Activated CD8-positive, alpha-beta memory T cell treated with anti-CD3 and anti-CD28 coated beads, Interleukin-2, amount 50 U/mL, for 48 hours (primary cell): ENCODE results near the gene ITGA8.
"Not testable (repeated sequence)": the region's sequence is repeated elsewhere in the genome, so short reads cannot be mapped to it uniquely, and the experiment has no call there.

ENCODE experiments used
- DNase-seq: peaks from one replicate; pipeline ENCODE4 v3.0.0-alpha.2; 2020

Gene ITGA8

DNA sequence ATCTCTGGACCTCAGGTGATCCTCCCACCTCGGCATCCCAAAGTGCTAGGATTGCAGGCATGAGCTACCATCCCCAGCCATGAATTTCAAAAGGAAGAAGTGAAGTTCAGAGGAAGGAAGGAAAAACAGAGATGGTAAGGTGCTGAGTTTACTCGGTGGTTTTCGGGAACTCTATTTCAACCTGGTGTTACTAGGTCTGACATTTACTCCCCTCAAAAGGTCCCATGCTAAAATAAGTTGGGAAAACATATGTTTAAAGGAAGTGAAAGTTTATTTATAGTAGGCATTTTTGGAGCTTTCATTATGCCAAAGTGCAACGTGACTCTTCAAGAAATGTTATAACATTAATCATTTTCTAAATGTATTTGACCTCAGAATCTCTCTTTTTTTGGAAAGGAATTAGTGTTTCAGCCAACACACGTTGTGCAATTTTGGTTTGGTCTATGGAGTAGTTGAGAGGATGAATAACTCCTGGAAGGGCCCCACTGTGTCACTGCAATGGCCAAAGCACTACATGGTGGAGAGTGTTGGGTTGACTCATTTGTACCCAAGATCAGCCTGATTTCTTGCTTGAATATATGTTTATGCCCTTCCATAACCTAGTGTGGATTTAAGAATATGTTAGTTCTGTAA, 233.9 kb downstream of the ITGA8 start:
- no peak for DNase-seq

- DNase-seq = no peak
These were observed 234.7 kb downstream of the ITGA8 start for GRCh38 chr10:15485027-15485426.

- no peak for DNase-seq
These were observed 235.6 kb downstream of the ITGA8 start for GRCh38 chr10:15484128-15484527.

- DNase-seq = no peak
These were observed 236.3 kb downstream of the ITGA8 start for GRCh38 chr10:15483215-15484075.

DNA sequence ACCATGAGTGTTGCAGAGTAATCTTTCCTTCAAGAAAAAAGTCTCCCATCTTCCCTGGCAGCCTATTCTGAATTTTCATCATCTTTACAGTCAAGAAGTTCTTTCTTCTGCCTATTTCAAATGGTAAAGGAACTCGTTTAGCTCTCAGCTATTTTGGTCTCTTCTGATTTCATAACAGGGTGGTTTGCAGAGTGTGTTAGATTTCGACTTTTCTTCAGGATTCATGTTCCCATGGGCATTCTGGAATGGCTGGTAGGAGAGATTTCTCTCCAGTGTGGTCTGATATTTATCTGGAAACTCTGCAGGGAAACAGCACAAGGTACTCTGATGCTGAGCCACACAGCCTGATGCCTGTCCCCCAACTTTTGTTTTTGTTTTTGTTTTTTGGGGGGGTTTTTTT, 237.6 kb downstream of the ITGA8 start:
- DNase-seq = no peak

- DNase-seq = no peak
These were observed 240.8 kb downstream of the ITGA8 start for GRCh38 chr10:15478950-15479349.

DNA sequence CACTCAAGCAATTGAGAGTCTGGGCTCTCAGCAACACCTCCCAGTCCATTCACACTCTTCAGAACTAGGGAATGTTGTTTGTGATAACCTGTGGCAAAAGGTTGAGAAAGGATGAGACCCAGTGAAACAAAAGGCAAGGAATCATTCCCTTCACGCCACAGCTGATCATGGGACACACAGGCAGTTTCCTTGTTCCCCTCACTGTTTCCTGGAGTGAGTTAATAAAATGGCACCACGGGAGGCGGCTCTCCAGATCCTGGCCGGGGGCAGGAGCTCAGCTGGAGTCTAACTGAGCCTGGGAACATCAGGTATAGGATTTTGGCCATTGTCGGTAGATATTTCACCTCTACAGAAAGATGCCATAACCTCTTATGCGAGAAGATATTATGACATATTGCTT, 241.3 kb downstream of the ITGA8 start:
- no peak for DNase-seq

GRCh38 chr10:15476337-15476736, 243.4 kb downstream of the ITGA8 start:
- no peak for DNase-seq

- DNase-seq = not testable (repeated sequence)
These were observed 244.3 kb downstream of the ITGA8 start for GRCh38 chr10:15475439-15475838.

DNA sequence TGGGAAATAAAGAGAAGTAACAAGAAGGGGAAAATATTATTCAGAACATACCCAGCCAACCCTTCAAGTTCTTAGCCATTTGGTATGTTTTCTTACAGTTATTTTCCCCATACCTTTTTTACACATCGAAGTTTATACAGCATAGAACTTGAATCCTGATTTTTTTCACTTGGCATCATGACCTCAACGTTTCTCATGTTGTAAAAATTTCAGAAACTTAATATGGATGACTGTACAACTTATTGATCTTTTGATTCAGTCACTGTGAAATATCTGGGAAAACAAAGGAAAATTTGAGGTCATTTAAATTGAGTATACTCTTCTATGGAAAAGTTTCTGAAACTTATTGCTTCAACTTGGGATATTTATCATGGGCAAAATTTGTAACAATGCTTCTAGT, 245.1 kb downstream of the ITGA8 start:
- no peak for DNase-seq

DNA sequence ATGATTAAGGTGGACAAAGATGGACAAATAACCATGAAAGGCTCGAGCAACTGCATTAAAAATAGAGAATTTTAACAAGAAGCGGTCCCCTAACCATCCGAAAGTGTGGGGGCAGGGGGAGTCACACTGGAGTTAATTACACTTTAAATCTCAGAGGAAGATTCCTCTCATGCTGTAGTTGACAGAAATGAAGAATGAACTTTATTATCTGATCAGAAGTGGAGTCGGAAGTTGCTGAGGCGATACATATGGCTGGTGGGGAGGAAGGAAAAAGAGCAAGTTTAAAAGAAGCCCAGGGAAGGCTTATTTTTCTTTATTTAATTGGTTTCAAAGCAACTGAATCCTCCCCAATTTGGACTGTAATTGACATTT, 246.3 kb downstream of the ITGA8 start:
- no peak for DNase-seq

GRCh38 chr10:15472431-15473395, 247.0 kb downstream of the ITGA8 start:
- DNase-seq = no peak

DNA sequence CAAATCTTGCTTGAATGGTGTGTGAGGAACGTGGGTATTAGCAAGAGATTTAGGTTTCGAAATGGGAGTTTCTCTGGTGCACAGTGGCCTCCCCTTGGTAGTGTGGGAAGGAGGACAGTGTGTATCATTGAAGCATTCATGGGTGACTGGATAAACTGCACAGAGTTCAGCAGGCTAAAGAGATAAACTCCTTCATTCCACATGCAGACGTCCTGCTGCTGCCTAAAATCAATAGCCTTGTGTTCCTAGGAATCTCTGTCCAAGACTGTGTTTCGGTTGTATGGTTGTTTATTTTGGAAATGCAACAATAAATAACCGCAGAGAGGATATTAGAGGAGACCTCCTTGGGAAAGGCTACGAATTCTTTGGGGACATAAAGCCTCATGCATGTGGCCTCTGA, 247.7 kb downstream of the ITGA8 start:
- no peak for DNase-seq

GRCh38 chr10:15469111-15469510, 250.6 kb downstream of the ITGA8 start:
- no peak for DNase-seq

- DNase-seq = no peak
These were observed 255.3 kb downstream of the ITGA8 start for GRCh38 chr10:15464381-15464780.
